Heart right ventricle (tissue), 16 donors: ENCODE data around the gene C17orf67. TPM values are rescaled to one million over a fixed set of nuclear protein-coding genes. Genes with fewer than 3 reads are reported as not detected.
A peak's percentile ranks its signal among the peaks of the same experiment; 100 is the strongest.

Experiments used
- ATAC-seq, 8 donors: fragments of 200-7000 bp; cut with Tn5 transposase; one replicate each; pipeline ENCODE4 v1.9.1; 2020; ENCODE audit warnings: mild to moderate bottlenecking in 8 of 8, moderate library complexity in 8 of 8, moderate number of reproducible peaks in 1 of 8
- DNase-seq, 2 donors: peaks; one replicate each; pipeline ENCODE4 v3.0.0-alpha.2; 2020
- H3K27ac ChIP-seq, 10 donors: fragments of 200-600 bp; sonication (generic) in 2 of 10; one replicate each; pipeline versions ENCODE4 v1.5.0 to v1.8.0; 2020 to 2022; ENCODE audit warnings: mild to moderate bottlenecking in 3 of 10
- H3K27me3 ChIP-seq, 7 donors: fragments of 200-600 bp; one replicate each; pipeline ENCODE4 v1.8.0; 2021 to 2022; ENCODE audit warnings: mild to moderate bottlenecking in 2 of 7
- H3K36me3 ChIP-seq, 9 donors: fragments of 200-600 bp; sonication (generic) in 1 of 9; one replicate each; pipeline versions ENCODE4 v1.5.0 to v1.8.0; 2020 to 2022; ENCODE audit warnings: mild to moderate bottlenecking in 2 of 9
- H3K4me1 ChIP-seq, 9 donors: fragments of 200-600 bp; sonication (generic) in 1 of 9; one replicate each; pipeline versions ENCODE4 v1.5.0 to v1.8.0; 2020 to 2022; ENCODE audit warnings: mild to moderate bottlenecking in 4 of 9
- H3K4me3 ChIP-seq, 10 donors: fragments of 200-600 bp; sonication (generic) in 2 of 10; one replicate each; pipeline versions ENCODE4 v1.5.0 to v1.8.0; 2020 to 2022; ENCODE audit warnings: mild to moderate bottlenecking in 7 of 10, moderate library complexity in 2 of 10
- H3K9me3 ChIP-seq, 11 donors: fragments of 200-600 bp in 10 of 11; sonication (generic) in 2 of 11; one replicate each; pipeline versions ENCODE4 v1.5.0 to v1.8.0; 2013 to 2022; ENCODE audit warnings: mild to moderate bottlenecking in 2 of 11, control low read depth in 1 of 11, moderate library complexity in 1 of 11
- whole genome bisulfite sequencing, 2 donors: extraction: QIAGEN DNeasy Blood & Tissue Kit; methylation state at CpG; one replicate each; pipeline ENCODE4 v1.1.7; 2013; ENCODE audit warnings: inconsistent platforms in 1 of 2; 5-methylcytosine and 5-hydroxymethylcytosine counted together
- intact Hi-C, 10 donors: fragments of 100-400 bp; cut with DNase I; formaldehyde crosslinking; loops; one replicate each; pipeline versions ENCODE4 v1.11.1 to v1.14.2; 2022
- polyA plus RNA-seq, 2 donors: library from polyadenylated mRNA; stranded (reverse); fragments of 200-250 nt; gene quantifications; one replicate each; pipeline ENCODE4 v1.2.3, GENCODE V29; 2013
- total RNA-seq, 10 donors: library from RNA; stranded (reverse); fragmentation: NEBNext Ultra II Directional in 3 of 10; extraction: Animal tissue kit (Norgen Biotek cat#: 25700) in 3 of 10; gene quantifications; one replicate each; pipeline versions ENCODE4 v1.2.1 to v1.2.4, GENCODE V29; 2021 to 2023
- TF ChIP-seq, protein P1 (sequence below), 9 donors: fragments of 200-600 bp; sonication (generic) in 2 of 9; IDR thresholded peaks; one replicate each; pipeline versions ENCODE4 v1.5.0 to v1.8.0; 2021 to 2022; ENCODE audit warnings: antibody characterized with exemption in 9 of 9, mild to moderate bottlenecking in 5 of 9, moderate library complexity in 1 of 9
- donor health status: Arrhythmogenic right ventricular cardiomyopathy.
- donor health status: ischemic (EF 13 %, LVEDD 7.1; RV severe dilation, severe dysfunction).
- donor health status: healthy with polysubstance abuse.
- donor health status: DM: no; HTN: yes; CAD: no.
- donor health status: DM: no; HTN: no; CAD: no.
- donor health status: ischemic (EF 25% LVEDD 6.9; RV normal size, moderate dysfunction).
- donor health status: ischemic (EF 25% LVEDD 5.7; RV mildly dilated, moderate dysfunction).
- donor health status: healthy.
- donor health status: DM: yes; HTN: yes; CAD: no.
- donor health status: Ischemic cardiomyopathy.
- donor health status: ischemic (EF 35%, LVEDD 5.7; RV mildly dilated, moderate dysfunction).
- donor health status: nonischemic (EF 11% LVEDD 7.7; RV severe dilation, severe dysfunction).
- donor health status: DM: yes; HTN: yes; CAD: no.
- donor health status: PGD.
- donor health status: ischemic (EF 29% LVEDD 5.4; RV normal size, mild dysfunction).
- donor health status: nonischemic (EF 23%, LVEDD 6.1; RV moderate dilation, normal function).

Gene C17orf67
- total and polyA plus RNA-seq, 12 donors, result 0.23 to 2.2 (median 0.91) TPM

DNA sequence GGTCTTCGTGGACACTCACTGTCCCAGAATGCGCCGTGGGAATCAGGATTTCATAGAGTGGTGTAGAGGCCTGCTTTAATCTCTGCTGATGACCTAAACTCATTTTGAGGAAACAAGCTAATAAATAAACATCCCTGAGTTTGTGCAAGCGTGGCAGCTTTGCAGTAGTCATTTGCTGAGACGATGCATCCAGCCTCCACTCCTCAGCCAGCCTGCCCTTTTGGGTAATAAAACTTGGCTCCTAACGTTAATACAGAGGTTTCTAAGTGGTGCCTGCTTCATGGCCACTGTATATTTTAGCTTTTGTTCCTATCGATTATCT lies 1.5 kb upstream of the C17orf67 start:
- peak overlapping the region in 9 of 10 donors; percentile 61 to 94 (median 74) for H3K4me3 ChIP-seq
- no peak for DNase-seq
- 59 to 62% methylated on average over 7 of the region's 7 CpGs for WGBS, 2 donors

DNA sequence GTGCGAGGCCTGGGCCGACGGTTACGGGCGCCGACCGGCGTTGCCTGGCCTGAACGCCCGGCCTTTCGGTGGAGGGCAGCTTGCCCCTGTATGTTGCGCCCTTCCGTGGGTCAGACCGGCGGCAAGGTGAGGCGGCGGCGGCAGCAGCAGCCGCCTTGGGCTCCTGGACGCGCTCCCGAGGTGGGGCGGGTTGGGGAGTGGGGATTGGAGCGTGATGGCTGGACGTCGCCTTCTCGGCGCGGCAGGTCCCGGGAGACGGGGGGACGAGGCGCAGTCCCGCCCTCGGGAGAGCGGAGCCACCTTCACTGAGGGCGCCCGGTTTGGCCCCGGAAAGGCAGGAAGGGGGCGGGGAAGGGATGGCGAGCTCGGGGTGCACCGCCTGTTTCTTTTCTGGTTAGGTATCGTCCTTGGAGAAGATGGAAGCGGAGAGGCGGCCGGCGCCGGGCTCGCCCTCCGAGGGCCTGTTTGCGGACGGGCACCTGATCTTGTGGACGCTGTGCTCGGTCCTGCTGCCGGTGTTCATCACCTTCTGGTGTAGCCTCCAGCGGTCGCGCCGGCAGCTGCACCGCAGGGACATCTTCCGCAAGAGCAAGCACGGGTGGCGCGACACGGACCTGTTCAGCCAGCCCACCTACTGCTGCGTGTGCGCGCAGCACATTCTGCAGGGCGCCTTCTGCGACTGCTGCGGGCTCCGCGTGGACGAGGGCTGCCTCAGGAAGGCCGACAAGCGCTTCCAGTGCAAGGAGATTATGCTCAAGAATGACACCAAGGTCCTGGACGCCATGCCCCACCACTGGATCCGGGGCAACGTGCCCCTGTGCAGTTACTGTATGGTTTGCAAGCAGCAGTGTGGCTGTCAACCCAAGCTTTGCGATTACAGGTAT lies 902 bp upstream of the C17orf67 start:
- DNase-seq, result peak; percentile 32 to 57
- intact Hi-C loops, result loop anchor here in 2 of 10 donors (5.0 kb wide), 1 partner anchor 78 kb away; the partner anchor contains the start of gene TRIM25 (in 2 of the 2)
- peak overlapping the region; percentile 61 to 94 (median 76) for H3K4me3 ChIP-seq

More for the DNA sequence above, 1.5 kb upstream of the C17orf67 start:
- Histone ChIP-seq H3K36me3 (peaks cover 0 to 2% (median 0%) of the 10 kb centered on the region in 9 donors), H3K9me3 (no peaks in the 10 kb centered on the region), H3K27me3 (no peaks in the 10 kb centered on the region), H3K27ac (peak overlapping the region in 9 of 10 donors; percentile 69 to 91 (median 86)), H3K4me1 (peaks cover 3 to 71% (median 21%) of the 10 kb centered on the region in 9 donors)
- TF ChIP-seq, protein P1, sequence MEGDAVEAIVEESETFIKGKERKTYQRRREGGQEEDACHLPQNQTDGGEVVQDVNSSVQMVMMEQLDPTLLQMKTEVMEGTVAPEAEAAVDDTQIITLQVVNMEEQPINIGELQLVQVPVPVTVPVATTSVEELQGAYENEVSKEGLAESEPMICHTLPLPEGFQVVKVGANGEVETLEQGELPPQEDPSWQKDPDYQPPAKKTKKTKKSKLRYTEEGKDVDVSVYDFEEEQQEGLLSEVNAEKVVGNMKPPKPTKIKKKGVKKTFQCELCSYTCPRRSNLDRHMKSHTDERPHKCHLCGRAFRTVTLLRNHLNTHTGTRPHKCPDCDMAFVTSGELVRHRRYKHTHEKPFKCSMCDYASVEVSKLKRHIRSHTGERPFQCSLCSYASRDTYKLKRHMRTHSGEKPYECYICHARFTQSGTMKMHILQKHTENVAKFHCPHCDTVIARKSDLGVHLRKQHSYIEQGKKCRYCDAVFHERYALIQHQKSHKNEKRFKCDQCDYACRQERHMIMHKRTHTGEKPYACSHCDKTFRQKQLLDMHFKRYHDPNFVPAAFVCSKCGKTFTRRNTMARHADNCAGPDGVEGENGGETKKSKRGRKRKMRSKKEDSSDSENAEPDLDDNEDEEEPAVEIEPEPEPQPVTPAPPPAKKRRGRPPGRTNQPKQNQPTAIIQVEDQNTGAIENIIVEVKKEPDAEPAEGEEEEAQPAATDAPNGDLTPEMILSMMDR (IDR thresholded peaks at IDR 0.05), result no peak
- intact Hi-C loops, result loop anchor here in 1 of 10 donors (5.0 kb wide), 1 partner anchor 77 kb away; the partner anchor contains the start of gene TRIM25
- ATAC-seq, result no peak

DNA sequence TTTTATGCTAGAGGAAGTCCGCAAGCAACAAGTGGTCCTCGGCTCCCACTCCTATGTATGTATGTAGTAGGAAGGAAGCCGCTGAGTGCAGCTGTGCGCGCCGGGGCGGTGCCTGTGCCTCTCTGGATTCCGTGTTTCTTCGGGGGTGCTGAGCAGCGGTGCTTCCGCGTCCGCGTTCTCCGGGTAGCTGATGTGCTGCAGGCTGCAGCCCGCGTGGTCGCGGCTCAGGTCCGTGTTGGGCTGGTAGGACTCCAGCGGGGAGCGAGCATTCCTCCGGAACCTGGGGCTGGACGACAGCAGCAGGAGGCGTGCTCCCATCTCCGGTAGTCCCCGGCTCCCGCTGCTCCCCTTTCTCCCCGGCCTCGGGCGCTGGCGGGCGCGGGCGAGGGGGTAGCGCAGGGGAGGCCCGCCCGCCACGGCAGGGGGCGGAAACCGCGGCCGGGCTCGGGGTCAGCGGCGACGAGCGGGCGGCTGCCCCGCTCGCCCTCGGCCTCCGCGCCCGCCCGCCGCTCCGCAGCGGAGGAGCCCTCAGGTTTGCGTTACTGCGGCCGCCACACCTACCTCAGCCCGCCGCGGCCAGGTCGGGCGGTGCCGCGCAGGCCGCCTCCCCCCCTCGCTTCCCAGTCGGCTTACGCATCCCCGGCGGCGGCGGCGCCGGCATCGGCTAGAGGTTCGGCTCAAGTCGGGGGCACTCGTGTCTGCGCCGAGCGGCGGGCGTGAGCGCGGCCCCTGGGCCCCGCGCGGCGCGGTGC lies 487 bp downstream of the C17orf67 start:
- H3K4me1 ChIP-seq, result peaks cover 3 to 55% (median 17%) of the 10 kb centered on the region in 9 donors
- peak in 6 of 8 donors; percentile 2 to 81 (median 46) for ATAC-seq

More for the DNA sequence above, 902 bp upstream of the C17orf67 start:
- peak; percentile 8 to 48 (median 14) for ATAC-seq
- peak overlapping the region; percentile 69 to 91 (median 86) for H3K27ac ChIP-seq
- WGBS, 2 donors, result 6 to 7% methylated on average over 81 of the region's 81 CpGs
- TF ChIP-seq, protein P1 (IDR thresholded peaks at IDR 0.05), result no peak
- peaks cover 0 to under 1% (median 0%) of the 10 kb centered on the region in 9 donors for H3K36me3 ChIP-seq
- no peaks in the 10 kb centered on the region for H3K27me3 ChIP-seq
- H3K4me1 ChIP-seq, result peaks cover 3 to 68% (median 21%) of the 10 kb centered on the region in 9 donors
- no peaks in the 10 kb centered on the region for H3K9me3 ChIP-seq

More for the DNA sequence above, 487 bp downstream of the C17orf67 start:
- no peaks in the 10 kb centered on the region for H3K27me3 ChIP-seq
- H3K4me3 ChIP-seq, result peak overlapping the region; percentile 36 to 94 (median 73)
- peak; percentile 40 to 60 for DNase-seq
- TF ChIP-seq, protein P1 (IDR thresholded peaks at IDR 0.05), result no peak
- peaks cover 0 to 13% (median 0%) of the 10 kb centered on the region in 9 donors for H3K36me3 ChIP-seq
- H3K9me3 ChIP-seq, result no peaks in the 10 kb centered on the region
- H3K27ac ChIP-seq, result peak overlapping the region; percentile 38 to 91 (median 86)
- intact Hi-C loops, result loop anchor here in 2 of 10 donors (1.0 to 5.0 kb wide), 2 partner anchors 79 to 81 kb away; partner anchors contain the start of gene TRIM25 (in 2 of the 2)
- WGBS, 2 donors, result 1% methylated on average over 94 to 95 of the region's 95 CpGs
